Esophagus muscularis mucosa (tissue), 4 donors: Measurements from ENCODE around the gene DTNBP1. TPM values are rescaled to one million over a fixed set of nuclear protein-coding genes. Genes with fewer than 3 reads are reported as not detected.

ENCODE experiments used
- DNase-seq: peaks from one replicate; pipeline ENCODE4 v3.0.0-alpha.2; 2017; ENCODE audit errors: extremely low spot score
- H3K27ac ChIP-seq, 4 donors: fragments of 200-600 bp; sonication (generic); replicated peaks in 1 of 4; 1 replicate in 3 of 4; 2 replicates in 1 of 4; pipeline ENCODE4 v1.5.1; 2016 to 2019; ENCODE audit warnings: mild to moderate bottlenecking in 1 of 4
- H3K27me3 ChIP-seq, 4 donors: fragments of 200-600 bp; sonication (generic); one replicate each; pipeline versions ENCODE4 v1.5.1 to v1.6.0; 2016 to 2019
- H3K36me3 ChIP-seq, 4 donors: fragments of 200-600 bp; sonication (generic); one replicate each; pipeline ENCODE4 v1.5.1; 2016 to 2019
- H3K4me1 ChIP-seq, 4 donors: fragments of 200-600 bp; sonication (generic); one replicate each; pipeline ENCODE4 v1.5.1; 2016 to 2019
- H3K4me3 ChIP-seq, 4 donors: fragments of 200-600 bp; sonication (generic); 1 replicate in 2 of 4; 2 replicates in 2 of 4; pipeline ENCODE4 v1.5.1; 2016 to 2019; ENCODE audit warnings: mild to moderate bottlenecking in 4 of 4, moderate library complexity in 1 of 4
- H3K9me3 ChIP-seq, 4 donors: fragments of 200-600 bp; sonication (generic); 1 replicate in 3 of 4; 2 replicates in 1 of 4; pipeline ENCODE4 v1.5.1; 2016 to 2019
- CTCF ChIP-seq, 3 experiments: fragments of 200-600 bp in 2 of 3; fragments of 450-650 bp in 1 of 3; sonication (generic) in 2 of 3; IDR thresholded peaks; one replicate each; pipeline ENCODE4 v1.5.1; 2017 to 2019; ENCODE audit warnings: antibody characterized with exemption in 3 of 3, mild to moderate bottlenecking in 2 of 3, moderate library complexity in 1 of 3
- EP300 ChIP-seq: sonication (generic); formaldehyde crosslinking; IDR thresholded peaks from one replicate; pipeline ENCODE4 v1.6.1; 2017; ENCODE audit warnings: antibody characterized with exemption
- POLR2A ChIP-seq: fragments of 450-650 bp; IDR thresholded peaks from one replicate; pipeline ENCODE4 v1.6.1; 2017; ENCODE audit warnings: antibody characterized with exemption, moderate library complexity, mild to moderate bottlenecking, low read depth
- POLR2AphosphoS5 ChIP-seq, 2 donors: sonication (generic); formaldehyde crosslinking; IDR thresholded peaks; one replicate each; pipeline ENCODE4 v1.6.1; 2017; ENCODE audit warnings: antibody characterized with exemption in 2 of 2
- whole genome bisulfite sequencing: methylation state at CpG from one replicate; pipeline ENCODE4 v1.1.5; 2018; 5-methylcytosine and 5-hydroxymethylcytosine counted together
- intact Hi-C: fragments of 100-400 bp; cut with DNase I; formaldehyde crosslinking; loops from one replicate; pipeline ENCODE4 v1.15.1; 2023
- total RNA-seq, 4 donors: library from RNA; depleted of rRNA; stranded (reverse); fragments of >200 nt; gene quantifications; one replicate each; pipeline versions ENCODE4 v1.1.0 to v1.2.1, GENCODE V29; 2016

DTNBP1 gene
- total RNA-seq, 4 donors from 2014 or later: 18.3 to 26.8 (median 25.4) TPM

DNA sequence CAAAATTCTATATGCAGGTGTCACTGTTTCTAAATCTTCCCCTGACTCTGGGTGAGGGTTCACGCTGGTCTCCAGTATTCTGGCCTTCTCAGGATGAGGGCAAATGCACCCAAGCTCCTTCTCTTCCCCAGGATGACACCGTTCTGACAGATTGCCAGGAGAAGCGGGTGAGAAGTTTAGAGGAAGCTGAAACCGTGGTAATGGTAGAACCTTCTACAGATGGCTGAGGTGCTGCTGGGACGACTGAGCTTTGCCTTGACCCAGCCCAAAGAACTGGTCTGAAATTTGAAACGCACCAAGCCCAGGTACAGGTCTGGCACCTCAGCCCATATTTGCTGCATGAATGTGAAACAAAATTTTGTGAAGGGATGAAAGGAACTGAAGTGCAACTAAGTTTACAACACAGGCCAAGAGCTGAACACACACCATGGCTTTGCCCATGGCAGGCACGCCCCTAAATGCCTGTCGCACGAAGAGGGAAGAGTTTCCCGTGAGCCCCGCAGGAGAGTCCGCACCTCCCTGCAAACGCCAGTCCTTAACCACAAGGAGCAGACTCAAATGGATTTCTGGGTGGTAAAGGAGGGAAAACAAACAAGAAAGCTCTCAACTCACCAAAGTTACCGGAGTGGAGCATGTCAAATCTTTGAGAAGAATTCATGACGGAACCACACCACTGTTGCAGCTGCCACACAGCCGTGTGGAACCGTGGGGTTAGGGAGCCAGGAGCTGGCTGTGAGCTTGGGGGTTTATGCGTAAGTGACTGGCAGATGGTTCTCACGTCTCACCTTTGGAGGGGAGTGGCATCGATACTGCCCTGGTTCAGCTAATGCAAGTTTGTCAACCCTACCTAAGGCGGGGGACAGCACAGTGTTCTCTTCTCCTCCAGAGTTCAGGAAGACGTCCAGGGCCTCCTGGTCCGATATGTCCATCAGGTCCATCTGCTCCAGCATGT lies 138.9 kb downstream of the DTNBP1 start:
- TF ChIP-seq EP300 (no peak), CTCF (IDR thresholded peaks at IDR 0.05) (no peak), POLR2A (no peak), POLR2AphosphoS5 (IDR thresholded peaks at IDR 0.05) (no peak)
- intact Hi-C loops: no loop called here
- Histone ChIP-seq H3K4me1 (peaks cover 0 to 18% (median 13%) of the 10 kb centered on the region in 4 donors), H3K36me3 (peaks cover 11 to 75% (median 52%) of the 10 kb centered on the region in 4 donors), H3K27me3 (no peaks in the 10 kb centered on the region), H3K27ac (no peak overlapping the region), H3K4me3 (no peak overlapping the region), H3K9me3 (no peaks in the 10 kb centered on the region)
- no peak for DNase-seq
- 97% methylated on average over 23 of the region's 23 CpGs for WGBS

- Histone ChIP-seq H3K27ac (no peak overlapping the region), H3K27me3 (no peaks in the 10 kb centered on the region), H3K9me3 (no peaks in the 10 kb centered on the region), H3K36me3 (peaks cover 14 to 75% (median 55%) of the 10 kb centered on the region in 4 donors), H3K4me1 (peaks cover 0 to 18% (median 13%) of the 10 kb centered on the region in 4 donors), H3K4me3 (no peak overlapping the region)
- intact Hi-C loops: no loop called here
- 94% methylated on average over 16 of the region's 16 CpGs for WGBS
- DNase-seq: no peak
- TF ChIP-seq EP300 (no peak), POLR2AphosphoS5 (IDR thresholded peaks at IDR 0.05) (no peak), CTCF (IDR thresholded peaks at IDR 0.05) (no peak), POLR2A (no peak)
Observed at GRCh38 chr6:15522856-15523529, 139.8 kb downstream of the DTNBP1 start.

GRCh38 chr6:15522427-15522826 lies 140.4 kb downstream of the DTNBP1 start:
- Histone ChIP-seq H3K9me3 (no peaks in the 10 kb centered on the region), H3K27ac (peak overlapping the region in 1 of 4 donors; percentile 58), H3K27me3 (no peaks in the 10 kb centered on the region), H3K36me3 (peaks cover 19 to 80% (median 59%) of the 10 kb centered on the region in 4 donors), H3K4me1 (peaks cover 0 to 18% (median 13%) of the 10 kb centered on the region in 4 donors), H3K4me3 (no peak overlapping the region)
- no peak for DNase-seq
- WGBS: 56% methylated on average over 5 of the region's 6 CpGs
- intact Hi-C loops: no loop called here
- no peak for TF ChIP-seq EP300
- TF ChIP-seq POLR2AphosphoS5 (IDR thresholded peaks at IDR 0.05): no peak
- no peak for TF ChIP-seq CTCF (IDR thresholded peaks at IDR 0.05)

DNA sequence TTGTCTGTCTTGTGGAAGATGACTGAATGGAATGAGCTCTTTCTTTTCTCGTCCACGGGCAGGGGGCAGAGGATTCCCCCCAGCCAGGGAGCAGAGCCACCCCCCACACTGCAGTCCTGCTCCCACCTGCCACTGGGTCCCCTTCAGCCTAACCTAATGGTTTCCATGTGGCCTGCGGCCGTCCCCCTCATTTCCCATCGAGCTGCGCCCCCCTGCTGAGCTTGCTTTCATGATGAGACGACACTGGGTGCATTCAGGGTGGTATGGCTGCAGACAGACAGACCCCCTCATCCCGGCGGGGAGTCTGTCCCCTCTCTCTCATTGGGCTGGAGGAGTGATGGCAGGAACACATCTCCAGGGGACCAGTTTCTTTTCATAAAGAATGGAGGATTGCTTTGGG lies 140.8 kb downstream of the DTNBP1 start:
- intact Hi-C loops: no loop called here
- Histone ChIP-seq H3K4me3 (no peak overlapping the region), H3K9me3 (no peaks in the 10 kb centered on the region), H3K4me1 (peaks cover 0 to 18% (median 13%) of the 10 kb centered on the region in 4 donors), H3K27me3 (no peaks in the 10 kb centered on the region), H3K36me3 (peaks cover 22 to 84% (median 63%) of the 10 kb centered on the region in 4 donors), H3K27ac (peak overlapping the region in 3 of 4 donors; percentile 21 to 58 (median 42))
- TF ChIP-seq CTCF (IDR thresholded peaks at IDR 0.05) (no peak), POLR2A (no peak), EP300 (no peak), POLR2AphosphoS5 (IDR thresholded peaks at IDR 0.05) (no peak)
- 89% methylated on average over 9 of the region's 9 CpGs for WGBS
- DNase-seq: no peak
